Endothelial cell of umbilical vein (primary cell): ENCODE measurements around the gene LRRC3C. TPM values are rescaled to one million over a fixed set of nuclear protein-coding genes. Genes with fewer than 3 reads are reported as not detected.

Experiments used
- BruUV-seq: library from RNA; stranded (reverse); fragments of 400-500 nt; replicated peaks from 2 replicates; lab custom pipeline; 2021; lab: Mats Ljungman, UMichigan
- CTCF ChIA-PET: fragments of 300-600, 350-600 bp; sonication (Branson Sonifier 250); formaldehyde crosslinking; loops from one replicate; lab custom pipeline; 2021; ENCODE audit warnings: antibody characterized with exemption, inconsistent platforms; lab: Charles Lee
- POLR2A ChIA-PET: fragments of 300-600, 350-600 bp; sonication (Branson Sonifier 250); formaldehyde crosslinking; loops from one replicate; lab custom pipeline; 2021; ENCODE audit warnings: antibody characterized with exemption, inconsistent platforms; lab: Charles Lee
- DNase-seq: peaks from one replicate; pipeline ENCODE4 v3.0.0-alpha.2; 2011; ENCODE audit warnings: low read depth, low spot score
- FAIRE-seq: peaks from 2 replicates; lab custom pipeline; 2011; peaks lifted over from hg19 to GRCh38; lab: Jason Lieb, UNC
- H2AFZ ChIP-seq: 2 replicates; pipeline ENCODE4 v1.6.0; 2012; ENCODE audit warnings: low read depth, low read length, control low read depth, inconsistent platforms
- H3K27ac ChIP-seq: 2 replicates; pipeline ENCODE4 v1.5.1; 2011; ENCODE audit warnings: low read depth, mild to moderate bottlenecking, control low read depth, low read length, moderate library complexity; ENCODE audit not compliant: insufficient read depth
- H3K27me3 ChIP-seq, 2 experiments: 2 replicates each; pipeline versions ENCODE4 v1.6.0 to v1.6.1; 2011; ENCODE audit warnings: low read length in 2 of 2, mixed read lengths in 1 of 2; ENCODE audit not compliant: control insufficient read depth in 2 of 2, insufficient read depth in 2 of 2
- H3K36me3 ChIP-seq, 2 experiments: 2 replicates in 1 of 2; 3 replicates in 1 of 2; pipeline ENCODE4 v1.5.1; 2011; ENCODE audit warnings: low read length in 2 of 2, mild to moderate bottlenecking in 1 of 2, moderate library complexity in 1 of 2; ENCODE audit not compliant: control insufficient read depth in 2 of 2, insufficient read depth in 2 of 2; ENCODE audit errors: extremely low read depth in 1 of 2
- H3K4me1 ChIP-seq: 3 replicates; pipeline ENCODE4 v1.5.1; 2011; ENCODE audit warnings: mild to moderate bottlenecking, low read length; ENCODE audit not compliant: control insufficient read depth, insufficient read depth; ENCODE audit errors: extremely low read depth
- H3K4me2 ChIP-seq: 2 replicates; pipeline ENCODE4 v1.6.1; 2011; ENCODE audit warnings: low read length, control low read depth, mixed read lengths; ENCODE audit not compliant: insufficient read depth
- H3K4me3 ChIP-seq, 3 experiments: fragments of 200-600 bp in 1 of 3; sonication (generic), shearing (Covaris generic) in 1 of 3; replicated peaks in 1 of 3; 2 replicates each; pipeline ENCODE4 v1.5.1; 2011 to 2016; ENCODE audit warnings: control low read depth in 3 of 3, low read length in 3 of 3, mild to moderate bottlenecking in 2 of 3, inconsistent platforms in 1 of 3, low read depth in 1 of 3, moderate library complexity in 1 of 3; ENCODE audit not compliant: insufficient read depth in 1 of 3
- H3K79me2 ChIP-seq: 2 replicates; pipeline ENCODE4 v1.6.0; 2012; ENCODE audit warnings: low read length, inconsistent platforms; ENCODE audit not compliant: control insufficient read depth, insufficient read depth
- H3K9ac ChIP-seq: replicated peaks from 2 replicates; pipeline ENCODE3; 2011; ENCODE audit warnings: low read length, control low read depth; ENCODE audit not compliant: insufficient read depth; ENCODE audit errors: extremely low read depth
- H3K9me1 ChIP-seq: replicated peaks from 3 replicates; pipeline ENCODE4 v1.6.0; 2011; ENCODE audit warnings: mild to moderate bottlenecking, low read length; ENCODE audit not compliant: control insufficient read depth, insufficient read depth; ENCODE audit errors: extremely low read depth
- H3K9me3 ChIP-seq: replicated peaks from 2 replicates; pipeline ENCODE4 v1.5.1; 2012; ENCODE audit warnings: low read length, inconsistent platforms; ENCODE audit not compliant: control insufficient read depth, insufficient read depth
- H4K20me1 ChIP-seq: replicated peaks from 2 replicates; pipeline ENCODE3; 2011; ENCODE audit warnings: mild to moderate bottlenecking, low read length; ENCODE audit not compliant: control insufficient read depth, insufficient read depth; ENCODE audit errors: extremely low read depth
- EZH2 ChIP-seq: IDR thresholded peaks from 2 replicates; pipeline ENCODE4 v1.6.1; 2012; ENCODE audit warnings: borderline replicate concordance, low read depth, mild to moderate bottlenecking, moderate library complexity, low read length, inconsistent platforms; ENCODE audit not compliant: severe bottlenecking
- FOS ChIP-seq: IDR thresholded peaks from 2 replicates; pipeline ENCODE4 v1.6.1; 2011; ENCODE audit warnings: mild to moderate bottlenecking, low read length, moderate library complexity, borderline replicate concordance; ENCODE audit not compliant: insufficient read depth
- GATA2 ChIP-seq: IDR thresholded peaks from 2 replicates; pipeline ENCODE4 v1.7.0; 2011; ENCODE audit warnings: low read depth, mild to moderate bottlenecking, moderate library complexity, mixed read lengths, low read length; ENCODE audit not compliant: insufficient read length, insufficient read depth
- JUN ChIP-seq: IDR thresholded peaks from 2 replicates; pipeline ENCODE4 v1.6.1; 2011; ENCODE audit warnings: borderline replicate concordance, low read depth; ENCODE audit not compliant: insufficient read length, insufficient read depth
- MYC ChIP-seq: IDR thresholded peaks from one replicate; pipeline ENCODE4 v1.6.1; 2011; ENCODE audit warnings: mild to moderate bottlenecking, low read depth, low read length
- POLR2A ChIP-seq: IDR thresholded peaks from 2 replicates; pipeline ENCODE4 v1.6.1; 2012; ENCODE audit warnings: low read depth, mild to moderate bottlenecking, control low read depth, low read length
- POLR2AphosphoS5 ChIP-seq: IDR thresholded peaks from 2 replicates; pipeline ENCODE4 v1.6.1; 2012; ENCODE audit warnings: low read depth, mild to moderate bottlenecking, control low read depth, low read length, moderate library complexity; ENCODE audit not compliant: insufficient read depth
- dilution Hi-C: fragments of 300-500 bp; cut with MboI; formaldehyde crosslinking; loops from one replicate; pipeline ENCODE4 v1.15.0; 2019; ENCODE audit warnings: low sequenced_read_pairs; ENCODE audit not compliant: extremely low pct_ligation_motif_present
- intact Hi-C: fragments of 100-400 bp; cut with micrococcal nuclease; formaldehyde crosslinking; loops from one replicate; pipeline ENCODE4 v1.10.0; 2022
- polyA plus RNA-seq, 4 experiments: library from polyadenylated mRNA; depleted of rRNA in 3 of 4; stranded (reverse) in 3 of 4; unstranded in 1 of 4; fragments of >200 nt; gene quantifications; 2 replicates each; pipeline versions ENCODE4 v1.2.1 to v1.2.3, GENCODE V29; 2011 to 2012; ENCODE audit warnings: missing spikeins in 1 of 4
- total RNA-seq: library from RNA; stranded (reverse); gene quantifications from 2 replicates; pipeline ENCODE4 v1.2.3, GENCODE V29; 2021
- TF ChIP-seq, protein P1 (sequence below), 2 donors: IDR thresholded peaks; 1 replicate in 1 of 2; 2 replicates in 1 of 2; pipeline ENCODE4 v1.5.1; 2011; ENCODE audit warnings: low read length in 2 of 2, mild to moderate bottlenecking in 2 of 2, moderate library complexity in 2 of 2, control low read depth in 1 of 2, inconsistent platforms in 1 of 2, low read depth in 1 of 2; ENCODE audit not compliant: insufficient read depth in 1 of 2; ENCODE audit errors: extremely low read depth in 1 of 2
- TF ChIP-seq, protein P2 (sequence below): IDR thresholded peaks from 2 replicates; pipeline ENCODE4 v1.6.1; 2011; ENCODE audit not compliant: insufficient read depth, insufficient read length

LRRC3C gene
- total and polyA plus RNA-seq, 2 donors (not counting 3 experiments of a cell fraction or from before 2014, with no cell fraction given) = not detected

DNA sequence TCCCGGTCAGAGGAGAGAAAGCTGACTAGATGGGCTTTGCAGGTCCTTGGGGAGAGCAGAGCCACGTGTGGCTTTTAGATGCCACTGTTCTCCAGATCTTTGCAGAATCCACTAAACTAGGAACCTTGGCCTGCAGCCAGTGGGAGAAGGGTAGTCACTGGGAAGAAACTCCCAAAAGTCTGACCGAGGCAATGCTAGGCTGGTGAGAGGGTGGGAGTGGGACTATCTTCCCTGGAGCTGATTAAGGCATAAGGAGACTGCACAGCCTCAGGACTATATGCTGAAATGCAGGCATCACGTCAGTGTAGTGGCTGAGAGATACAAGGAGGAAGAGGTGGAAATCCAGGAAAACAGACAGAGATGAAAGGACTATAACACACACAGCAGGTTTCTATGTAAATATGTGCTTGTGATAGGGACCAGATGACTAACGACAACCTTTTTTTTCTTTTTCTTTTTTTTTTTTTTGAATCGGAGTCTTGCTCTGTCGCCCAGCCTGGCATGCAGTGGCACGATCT, 33.1 kb downstream of the LRRC3C start:
- POLR2A ChIA-PET = no interaction called here
- no peaks in the 10 kb centered on the region for H3K9me1 ChIP-seq
- no peak overlapping the region for H3K27ac ChIP-seq
- no peaks in the 10 kb centered on the region for H3K79me2 ChIP-seq
- no peak overlapping the region for H3K4me3 ChIP-seq
- H3K4me1 ChIP-seq = no peaks in the 10 kb centered on the region
- H3K9me3 ChIP-seq = no peaks in the 10 kb centered on the region
- H2AFZ ChIP-seq = no peak overlapping the region
- H4K20me1 ChIP-seq = no peaks in the 10 kb centered on the region
- H3K36me3 ChIP-seq = no peaks in the 10 kb centered on the region
- DNase-seq (no peak), FAIRE-seq (no peak)
- BruUV-seq = no TSS peak
- intact Hi-C loops (no loop called here), dilution Hi-C loops (no loop called here)
- no peak overlapping the region for H3K4me2 ChIP-seq
- H3K27me3 ChIP-seq = peaks cover 0 to 4% of the 10 kb centered on the region in 2 experiments
- no peak overlapping the region for H3K9ac ChIP-seq
- TF ChIP-seq JUN (no peak), FOS (no peak), MYC (no peak), POLR2AphosphoS5 (no peak), GATA2 (no peak), POLR2A (no peak), EZH2 (no peak)
- TF ChIP-seq, protein P1, sequence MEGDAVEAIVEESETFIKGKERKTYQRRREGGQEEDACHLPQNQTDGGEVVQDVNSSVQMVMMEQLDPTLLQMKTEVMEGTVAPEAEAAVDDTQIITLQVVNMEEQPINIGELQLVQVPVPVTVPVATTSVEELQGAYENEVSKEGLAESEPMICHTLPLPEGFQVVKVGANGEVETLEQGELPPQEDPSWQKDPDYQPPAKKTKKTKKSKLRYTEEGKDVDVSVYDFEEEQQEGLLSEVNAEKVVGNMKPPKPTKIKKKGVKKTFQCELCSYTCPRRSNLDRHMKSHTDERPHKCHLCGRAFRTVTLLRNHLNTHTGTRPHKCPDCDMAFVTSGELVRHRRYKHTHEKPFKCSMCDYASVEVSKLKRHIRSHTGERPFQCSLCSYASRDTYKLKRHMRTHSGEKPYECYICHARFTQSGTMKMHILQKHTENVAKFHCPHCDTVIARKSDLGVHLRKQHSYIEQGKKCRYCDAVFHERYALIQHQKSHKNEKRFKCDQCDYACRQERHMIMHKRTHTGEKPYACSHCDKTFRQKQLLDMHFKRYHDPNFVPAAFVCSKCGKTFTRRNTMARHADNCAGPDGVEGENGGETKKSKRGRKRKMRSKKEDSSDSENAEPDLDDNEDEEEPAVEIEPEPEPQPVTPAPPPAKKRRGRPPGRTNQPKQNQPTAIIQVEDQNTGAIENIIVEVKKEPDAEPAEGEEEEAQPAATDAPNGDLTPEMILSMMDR (IDR thresholded peaks at IDR 0.05; ENCODE audit: extremely low read depth in 1 of 2, insufficient read depth in 1 of 2, low read depth in 1 of 2, low read length in 2 of 2) = no peak
- TF ChIP-seq, protein P2, sequence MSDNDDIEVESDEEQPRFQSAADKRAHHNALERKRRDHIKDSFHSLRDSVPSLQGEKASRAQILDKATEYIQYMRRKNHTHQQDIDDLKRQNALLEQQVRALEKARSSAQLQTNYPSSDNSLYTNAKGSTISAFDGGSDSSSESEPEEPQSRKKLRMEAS = no peak
- CTCF ChIA-PET = interaction anchor here (2.0 to 2.5 kb wide), 2 partner anchors 19 to 67 kb away, joined by 13 to 15 read pairs; partner anchors contain the start of gene PSMD3
